ENCODE results near the gene MRPL50.

GRCh38 chr9:101381118-101381517 lies 17.3 kb downstream of the MRPL50 start:
- TF ChIP-seq ESRRG (CRISPR knock-in tag; IDR thresholded peaks at IDR 0.05): no peak
- TF ChIP-seq ZNF565 (CRISPR knock-in tag; conservative IDR thresholded peaks at IDR 0.05; ENCODE audit: low read depth): no peak

Data from SK-N-SH treated with all-trans-retinoic acid at 6 μM for 48 hours (cell line).